GM19238 (cell line): ENCODE data around the gene TMEM52.

Experiments
- DNase-seq: peaks from one replicate; pipeline ENCODE4 v3.0.0; 2011; ENCODE audit warnings: low spot score; ENCODE audit not compliant: insufficient read length

TMEM52 gene

DNA sequence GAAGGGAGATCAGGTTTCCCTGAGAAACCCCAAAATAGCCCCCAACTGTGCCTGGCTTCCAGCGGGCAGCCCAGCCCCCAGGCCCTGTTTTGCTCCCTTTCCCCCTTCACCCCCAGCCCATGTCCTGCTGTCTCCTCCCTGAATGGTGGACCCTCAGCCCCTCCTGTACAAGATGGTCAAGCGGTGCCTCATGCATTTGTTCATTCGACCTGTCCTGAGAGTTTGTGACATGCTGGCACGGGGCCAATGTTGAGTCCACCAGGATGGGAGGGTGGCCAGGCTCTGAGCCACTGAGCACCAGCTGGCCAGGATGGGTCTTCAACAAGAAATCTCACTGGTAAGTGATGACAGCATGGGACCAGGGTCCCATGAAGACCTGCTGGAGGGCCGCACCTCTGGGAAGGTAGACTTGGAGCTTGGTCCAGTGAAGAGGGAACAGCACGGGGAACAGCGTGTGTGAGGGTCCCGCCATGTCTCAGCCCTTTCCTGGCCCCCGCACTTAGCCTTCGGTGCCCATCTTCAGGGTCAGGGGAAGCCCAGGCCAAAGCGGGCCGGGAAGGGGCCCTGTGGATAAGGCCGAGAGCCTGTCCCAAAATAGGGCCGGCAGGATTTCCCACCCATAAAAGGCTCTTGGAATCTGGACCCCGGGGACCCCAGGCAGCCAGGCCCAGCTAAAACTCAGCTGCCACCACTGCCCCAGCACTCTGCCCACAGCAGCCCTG, 3.9 kb downstream of the TMEM52 start, which contains the start of gene CALML6:
CALML6 (plus strand) TSS at position 290 of the 722 bp plus-strand sequence; CDS start at position 311, 21 bp downstream.
- DNase-seq, result no peak

DNA sequence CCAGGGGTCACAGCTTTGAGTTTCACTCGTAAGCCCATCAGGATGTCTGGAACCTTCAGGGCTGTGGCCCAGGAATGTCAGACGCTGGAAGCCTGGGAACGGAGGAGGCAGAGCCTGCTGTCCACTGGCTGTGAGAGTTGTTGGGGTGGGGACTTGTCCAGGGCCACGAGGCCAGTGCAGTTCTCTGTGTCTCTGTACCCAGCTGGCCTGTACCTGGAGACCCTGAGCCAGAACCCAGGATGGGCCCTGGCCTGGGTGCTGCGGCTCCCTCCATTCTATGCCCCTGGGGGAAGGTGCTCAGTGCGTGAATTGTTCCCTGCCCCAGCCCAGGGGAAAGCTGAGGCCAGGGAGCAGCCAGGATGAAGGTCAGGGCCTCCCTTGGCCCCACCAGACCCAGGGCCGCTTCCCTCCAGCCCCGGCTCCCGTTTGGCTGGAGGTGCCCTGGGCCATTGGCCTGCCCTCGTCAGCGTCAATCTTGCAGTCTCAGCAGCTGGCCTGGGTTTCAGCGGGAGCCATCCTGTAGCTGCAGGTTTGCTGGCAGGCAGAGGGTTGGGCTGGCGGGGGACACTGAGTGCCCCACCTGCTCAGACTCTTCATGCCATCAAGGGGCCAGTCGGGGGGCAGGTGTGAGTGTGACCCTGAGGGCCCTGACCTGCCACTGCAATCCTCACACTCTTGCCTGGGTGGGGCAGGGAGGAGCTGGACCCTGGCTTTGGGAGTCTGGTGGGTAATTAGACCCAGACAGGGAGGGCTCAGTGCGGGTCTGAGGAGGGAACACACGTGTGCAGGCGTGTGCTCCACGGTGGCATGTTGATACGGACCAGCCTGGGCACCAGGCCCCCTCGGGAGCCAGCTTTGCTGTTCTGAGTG, 4.7 kb downstream of the TMEM52 start:
- DNase-seq, result no peak

DNA sequence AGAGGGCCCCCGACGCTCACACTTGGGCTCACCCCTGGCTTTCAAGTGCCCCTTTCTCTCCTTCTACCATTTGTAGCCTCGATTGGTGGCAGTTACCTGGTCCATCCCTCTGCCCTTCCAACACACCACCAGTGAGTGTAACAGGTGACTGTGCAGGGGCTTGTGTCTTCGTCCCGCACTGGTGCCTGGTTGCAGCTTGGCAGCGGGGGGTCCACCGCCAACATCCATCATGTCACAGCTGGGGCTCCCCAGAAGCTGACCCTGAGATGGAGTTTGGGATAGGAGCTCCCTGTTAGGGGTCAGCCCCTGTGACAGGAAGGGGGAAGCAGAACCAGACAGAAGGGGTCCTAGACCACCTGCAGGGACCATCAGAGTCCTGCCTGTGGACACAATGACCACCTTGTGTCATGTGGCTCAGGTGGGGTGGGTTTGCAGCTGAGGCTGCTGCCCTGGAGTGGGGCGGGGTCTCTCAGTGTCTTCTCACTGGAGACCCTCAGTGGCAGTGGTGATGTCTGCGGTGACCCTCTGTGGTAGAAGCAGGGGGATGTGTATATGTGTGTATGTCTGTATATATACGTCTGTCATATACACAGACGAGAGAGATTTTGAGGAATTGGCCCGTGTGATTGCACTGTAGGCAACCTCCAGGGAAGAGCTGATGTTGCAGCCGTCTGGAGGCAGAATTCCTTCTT, 7.6 kb downstream of the TMEM52 start:
- no peak for DNase-seq

DNA sequence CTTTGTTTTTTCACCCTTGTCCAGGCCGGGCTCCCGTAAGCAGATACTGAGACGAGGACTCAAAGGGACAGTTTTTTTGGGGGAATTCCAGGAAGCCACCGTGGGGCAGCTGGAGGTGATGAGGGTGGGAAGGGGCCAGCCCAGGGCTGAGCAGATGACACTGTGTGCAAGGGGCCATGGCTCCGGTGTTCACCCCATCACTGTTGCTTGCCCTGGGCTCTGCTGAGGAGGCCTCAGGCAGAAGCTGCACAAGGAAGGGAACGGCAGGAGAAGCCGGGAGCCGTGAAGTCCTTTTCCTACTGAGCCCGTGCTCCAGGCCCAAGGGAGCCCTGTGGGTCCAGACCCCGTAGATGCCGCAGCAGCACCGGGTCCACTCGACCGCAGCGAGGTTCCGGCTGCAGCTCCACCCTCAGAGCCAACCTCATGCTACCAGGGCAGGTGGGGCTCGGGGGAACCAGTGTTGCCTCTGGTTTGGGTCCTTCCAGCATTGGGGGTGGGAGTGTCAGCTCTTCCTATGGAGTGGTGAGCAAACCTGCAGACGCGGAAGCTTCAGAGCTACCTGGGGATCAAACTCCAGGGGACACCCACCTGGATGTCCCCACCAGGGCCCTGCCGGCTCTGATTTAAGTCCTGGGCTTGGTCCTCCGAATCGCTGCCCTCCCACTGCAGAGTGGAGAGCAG, 8.3 kb downstream of the TMEM52 start:
- no peak for DNase-seq

DNA sequence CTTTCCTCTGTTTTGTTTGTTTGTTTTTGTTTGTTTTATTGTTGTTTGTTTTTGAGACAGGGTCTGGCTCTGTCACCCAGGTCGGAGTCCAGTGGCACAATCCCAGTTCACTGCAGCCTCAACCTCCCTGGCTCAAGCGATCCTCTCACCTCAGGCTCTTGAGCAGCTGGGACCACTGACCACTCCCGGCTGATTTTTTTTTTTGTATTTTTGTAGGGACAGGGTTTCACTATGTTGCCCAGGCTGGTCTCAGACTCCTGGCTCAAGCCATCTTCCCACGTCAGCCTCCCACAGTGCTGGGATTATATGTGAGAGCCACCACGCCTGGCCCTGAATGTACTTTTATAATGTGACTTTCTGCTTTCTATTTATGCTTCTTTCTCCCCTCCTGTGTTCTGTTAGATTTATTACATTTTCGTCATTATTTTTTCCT, 9.0 kb downstream of the TMEM52 start:
- DNase-seq, result no peak

DNA sequence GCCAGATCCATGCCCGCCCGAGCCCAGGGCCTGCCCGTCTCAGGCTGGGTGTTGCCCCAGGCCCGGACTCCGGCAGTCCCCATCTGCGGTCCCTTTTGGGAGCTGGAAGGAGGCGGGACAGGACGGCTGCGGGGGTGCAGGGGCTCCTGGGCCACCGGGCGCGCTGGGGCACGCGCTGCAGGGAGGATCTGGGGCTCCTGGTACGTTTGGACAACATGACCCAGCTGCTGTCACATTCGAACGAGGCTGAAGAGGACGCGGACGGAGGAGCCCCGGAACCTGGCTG, 10.6 kb downstream of the TMEM52 start:
- DNase-seq, result peak; percentile 46

DNA sequence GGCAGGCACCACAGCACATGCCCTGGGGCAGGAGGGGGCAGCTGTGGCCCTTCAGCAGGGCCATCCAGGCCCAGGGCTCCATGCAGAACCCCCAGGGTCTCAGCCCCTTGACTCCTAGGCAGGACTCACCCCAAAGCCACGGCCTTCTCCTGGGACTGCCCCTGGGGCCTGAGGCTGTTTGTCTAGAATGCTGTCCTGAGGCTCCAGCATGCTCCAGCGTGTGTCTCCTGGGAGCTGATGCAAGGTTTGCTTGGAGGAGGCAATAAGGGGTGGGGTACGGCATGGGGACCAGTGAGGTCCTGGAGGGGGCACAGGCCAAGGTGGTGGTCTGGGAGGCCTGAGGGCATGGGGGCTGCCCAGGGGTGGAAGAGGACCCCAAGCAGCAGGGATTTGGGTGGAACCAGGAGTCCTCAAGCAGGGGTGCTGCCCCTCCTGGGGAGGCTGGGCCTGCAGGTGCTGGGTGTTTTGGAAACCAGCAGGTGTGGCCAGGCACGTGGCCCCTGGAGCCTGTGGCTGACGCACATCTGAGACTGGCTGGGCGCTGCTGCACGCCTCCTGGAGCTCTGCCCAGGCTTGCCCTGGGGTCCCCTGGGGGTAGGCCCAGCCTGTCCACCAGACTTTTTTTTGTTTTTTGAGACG, 11.9 kb downstream of the TMEM52 start:
- DNase-seq, result peak; percentile 52

DNA sequence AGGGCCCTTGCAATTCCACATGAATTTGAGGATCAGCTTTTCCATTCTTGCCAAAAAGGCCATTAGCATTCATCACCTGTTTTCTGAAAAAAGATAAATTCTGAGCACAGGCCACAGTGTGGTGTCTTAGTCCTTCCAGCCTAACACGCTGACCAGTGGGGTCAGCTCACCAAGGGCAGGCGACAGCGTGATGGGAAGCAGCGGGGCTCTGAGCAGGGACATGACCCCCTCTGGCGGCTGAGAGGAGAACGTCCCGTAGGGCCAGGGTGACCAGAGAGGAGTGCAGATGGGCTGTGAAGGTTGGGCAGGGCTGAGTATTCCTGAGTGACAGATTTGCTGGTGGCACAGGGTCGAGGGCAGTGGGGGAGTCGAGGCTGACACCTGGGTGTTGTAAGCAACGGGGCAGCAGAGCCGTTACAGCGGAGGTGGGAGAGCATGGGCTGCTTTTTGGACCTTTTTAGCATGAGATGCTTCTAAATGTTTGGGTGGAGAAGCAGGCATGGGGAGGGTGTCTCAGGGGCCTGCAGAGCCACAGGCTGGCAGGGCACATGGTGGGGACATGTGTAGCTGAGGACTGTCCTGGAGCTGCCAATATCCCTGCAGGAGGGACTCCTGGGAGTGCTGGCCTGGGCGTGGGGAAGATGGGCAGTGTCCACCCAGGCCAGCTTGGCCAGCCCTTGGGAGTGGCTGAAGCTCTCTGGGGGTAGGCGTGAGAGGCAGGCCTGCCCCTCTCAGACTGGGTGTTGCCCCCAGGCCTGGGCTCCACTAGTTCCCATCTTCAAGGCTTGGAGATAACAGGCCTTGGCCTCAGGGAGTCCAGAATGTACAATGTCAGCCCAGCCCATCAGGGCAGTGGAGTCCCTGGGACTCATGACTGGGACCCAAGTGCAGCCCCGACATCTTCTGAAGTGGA, 12.6 kb downstream of the TMEM52 start:
- DNase-seq, result peak; percentile 78

DNA sequence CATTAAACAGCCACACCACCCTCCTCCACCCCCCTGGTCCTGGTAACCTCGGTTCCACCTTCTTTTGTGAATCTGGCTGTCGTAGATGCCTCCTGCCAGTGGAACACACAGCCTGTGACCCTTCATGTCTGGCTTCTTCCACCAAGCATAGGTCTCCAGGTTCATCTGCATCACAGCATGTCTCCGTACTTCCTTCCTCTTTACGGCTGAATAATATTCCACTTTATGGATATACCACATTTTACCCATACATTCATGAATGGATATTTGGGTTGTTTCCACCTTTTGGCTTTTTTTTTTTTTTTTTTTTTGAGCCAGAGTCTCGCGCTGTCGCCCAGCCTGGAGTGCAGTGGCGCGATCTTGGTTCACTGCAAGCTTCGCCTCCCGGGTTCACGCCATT, 15.9 kb downstream of the TMEM52 start:
- no peak for DNase-seq

DNA sequence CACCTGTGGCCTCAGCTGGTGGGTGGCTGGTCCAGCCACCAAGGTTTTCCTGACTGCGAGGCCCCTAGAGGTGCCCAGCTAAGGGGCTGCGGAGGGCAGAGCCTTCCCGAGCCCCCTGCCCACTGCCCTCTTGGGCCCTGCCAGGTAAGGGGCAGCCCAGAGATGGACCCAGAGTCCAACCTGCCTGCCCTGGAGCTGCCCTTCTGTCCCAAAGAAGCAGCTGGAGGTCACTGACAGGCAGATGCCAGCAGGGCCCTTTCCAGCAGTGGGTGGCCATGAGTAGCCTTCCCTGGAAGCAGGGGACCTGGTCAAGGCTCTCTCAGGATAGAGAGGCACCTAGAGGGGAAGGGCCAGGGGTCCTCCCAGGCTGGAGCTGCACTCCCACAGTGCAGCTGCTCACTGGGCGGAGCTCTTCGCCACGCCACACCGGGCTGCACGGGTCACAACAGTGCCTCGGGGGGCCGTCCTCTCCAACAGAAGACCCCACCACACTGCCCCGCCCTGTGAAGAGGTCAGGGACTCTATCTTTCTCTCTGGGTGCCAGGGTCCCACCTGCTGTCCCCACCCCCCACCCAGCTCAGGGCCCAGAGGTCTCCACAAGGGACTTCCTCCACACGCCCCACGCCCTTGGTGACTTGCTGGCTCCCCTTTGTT, 17.3 kb downstream of the TMEM52 start:
- no peak for DNase-seq

DNA sequence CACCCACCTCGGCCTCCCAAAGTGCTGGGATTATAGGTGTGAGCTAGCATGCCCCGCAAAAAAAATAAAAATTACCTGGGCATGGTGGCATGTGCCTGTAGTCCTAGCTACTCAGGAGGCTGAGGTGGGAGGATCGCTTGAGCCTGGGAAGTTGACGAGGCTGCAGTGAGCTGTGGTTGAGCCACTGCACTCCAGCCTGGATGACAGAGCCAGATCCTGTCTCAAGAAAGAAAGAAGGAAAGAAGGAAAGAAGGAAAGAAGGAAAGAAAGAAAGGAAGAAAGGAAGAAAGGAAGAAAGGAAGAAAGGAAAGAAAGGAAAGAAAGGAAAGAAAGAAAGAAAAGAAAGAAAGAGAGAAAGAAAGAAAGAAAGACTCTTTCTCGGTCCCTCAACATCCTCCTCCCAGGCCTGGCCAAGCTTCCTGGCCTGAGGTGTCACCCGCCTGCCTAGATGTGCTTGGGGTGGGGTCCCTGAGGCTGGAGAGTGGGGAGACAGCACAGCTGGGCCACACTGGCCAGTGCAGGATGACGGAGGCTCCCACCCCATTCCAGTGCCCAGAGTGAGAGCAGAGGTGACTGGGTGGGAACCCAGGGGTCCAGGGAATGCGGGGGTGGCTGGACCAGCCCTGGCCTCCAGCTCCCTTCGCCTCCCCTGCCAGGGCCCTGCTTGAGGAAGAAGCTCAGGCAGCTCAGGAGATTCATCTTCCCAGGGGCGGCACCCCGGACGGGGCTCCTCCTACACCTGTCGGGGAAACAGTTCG, 18.0 kb downstream of the TMEM52 start:
- no peak for DNase-seq

DNA sequence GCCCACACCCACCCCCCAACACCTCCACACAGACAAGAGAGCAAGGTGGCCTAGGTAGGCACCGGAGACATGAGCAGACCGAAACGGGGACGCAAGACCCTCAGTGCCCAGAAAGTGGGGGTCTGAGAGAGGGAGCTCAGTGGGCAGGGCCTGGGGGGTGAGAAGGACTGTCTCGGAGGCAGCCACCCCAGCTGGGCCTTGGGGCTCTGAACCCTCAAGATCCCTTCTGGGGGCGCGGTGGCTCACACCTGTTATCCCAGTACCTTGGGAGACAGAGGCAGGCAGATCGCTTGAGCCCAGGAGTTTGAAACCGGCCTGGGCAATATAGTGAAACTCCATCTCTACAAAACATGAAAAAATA, 19.1 kb downstream of the TMEM52 start:
- no peak for DNase-seq

DNA sequence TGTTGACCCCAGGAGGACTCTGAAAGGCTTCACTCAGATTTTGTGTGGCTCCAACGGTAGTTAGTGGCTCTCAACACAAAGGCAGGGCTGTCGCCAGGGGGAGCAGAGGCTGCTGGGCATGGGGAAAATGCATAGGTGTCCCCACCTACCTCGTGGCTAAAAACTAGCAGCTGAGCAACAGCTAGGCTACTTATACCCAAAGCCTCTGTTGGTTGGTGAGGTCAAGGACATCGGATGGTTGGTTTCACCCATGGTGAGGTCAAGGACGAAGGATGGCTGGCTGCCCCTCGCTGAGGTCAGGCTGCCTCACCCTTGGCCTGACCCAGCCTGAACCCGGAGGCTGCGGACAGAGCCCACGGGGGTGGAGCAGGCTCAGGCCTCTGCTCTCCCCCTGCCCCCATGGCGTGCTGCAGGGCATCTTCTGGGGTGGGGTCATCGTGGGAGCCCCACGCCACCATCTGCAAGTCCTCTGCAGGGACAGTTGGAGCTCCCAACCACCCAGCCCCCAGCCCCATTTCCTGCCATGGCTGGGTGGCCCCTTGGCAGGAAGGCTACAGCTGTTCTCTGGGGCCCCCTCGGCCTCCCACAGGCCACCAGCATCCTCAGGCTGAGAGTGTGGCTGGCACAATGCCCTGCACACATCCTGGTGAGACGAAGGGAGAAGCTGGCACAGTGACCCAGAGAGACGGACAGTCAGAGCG, 19.7 kb downstream of the TMEM52 start:
- no peak for DNase-seq

DNA sequence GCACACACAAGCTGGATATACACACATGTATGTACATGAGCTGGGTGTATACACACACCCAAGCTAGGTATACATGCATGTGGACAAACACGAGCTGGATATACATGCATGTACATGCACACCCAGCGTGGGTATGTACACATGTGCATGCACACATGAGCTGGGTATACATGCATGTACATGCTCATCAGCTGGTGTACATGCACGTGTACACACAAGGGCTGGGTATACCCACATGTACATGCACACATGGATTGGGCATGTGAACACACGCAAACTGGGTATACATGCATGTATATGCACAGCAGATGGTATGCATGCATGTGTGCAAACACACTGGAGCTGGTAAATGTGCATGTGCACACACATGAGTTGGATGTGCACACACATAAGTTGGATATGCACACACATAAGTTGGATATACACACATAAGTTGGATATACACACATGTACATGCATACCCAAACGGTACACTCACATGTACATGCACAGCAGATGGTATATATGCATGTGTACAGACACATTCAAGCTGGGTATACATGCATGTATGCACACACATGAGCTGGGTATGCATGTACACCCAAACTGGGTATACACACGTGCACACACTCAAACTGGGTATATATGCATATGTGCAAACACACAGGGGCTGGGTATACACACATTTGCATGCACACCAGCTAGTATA, 20.7 kb downstream of the TMEM52 start:
- DNase-seq, result no peak

DNA sequence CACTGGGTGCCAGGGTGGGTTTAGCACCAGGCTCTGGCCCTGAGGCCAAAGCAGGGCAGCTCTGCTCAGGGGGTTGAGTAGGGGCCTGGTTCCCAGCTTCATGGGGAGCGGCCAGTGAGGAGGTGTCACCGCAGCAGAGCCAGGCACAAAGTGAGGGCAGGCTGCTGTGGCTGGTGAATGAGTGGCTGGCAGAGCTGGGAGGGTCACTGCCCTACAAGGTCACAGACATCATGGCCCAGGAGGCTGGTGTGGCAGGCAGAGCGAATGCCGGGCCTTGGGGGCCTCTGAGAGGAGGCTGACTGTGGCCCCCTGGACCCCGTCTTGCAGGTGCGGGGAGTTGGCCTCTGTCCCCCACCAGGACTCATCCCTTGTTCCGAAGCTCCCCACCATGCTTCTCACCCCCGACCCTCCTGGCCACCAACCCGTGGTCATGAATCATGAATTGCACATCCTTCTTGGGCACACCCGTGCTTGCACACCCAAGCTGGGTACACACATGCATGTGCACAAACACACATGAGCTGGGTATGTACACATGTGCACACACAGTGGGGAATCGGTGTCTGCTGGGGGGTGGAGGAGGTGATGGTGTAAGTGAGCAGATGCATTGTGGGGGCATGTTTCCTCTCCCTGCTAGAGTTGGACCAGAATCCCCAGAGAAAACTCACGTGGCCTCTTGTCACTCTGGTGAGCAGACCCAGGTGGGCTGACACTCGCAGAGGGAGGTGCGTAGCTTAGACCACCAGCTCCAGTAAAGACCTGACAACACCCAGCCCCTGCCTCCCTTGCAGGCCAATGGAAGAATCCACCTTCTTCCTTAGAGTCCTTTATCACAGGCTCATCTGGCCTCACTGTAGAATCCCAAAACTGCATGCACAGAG, 23.4 kb downstream of the TMEM52 start:
- DNase-seq, result no peak

DNA sequence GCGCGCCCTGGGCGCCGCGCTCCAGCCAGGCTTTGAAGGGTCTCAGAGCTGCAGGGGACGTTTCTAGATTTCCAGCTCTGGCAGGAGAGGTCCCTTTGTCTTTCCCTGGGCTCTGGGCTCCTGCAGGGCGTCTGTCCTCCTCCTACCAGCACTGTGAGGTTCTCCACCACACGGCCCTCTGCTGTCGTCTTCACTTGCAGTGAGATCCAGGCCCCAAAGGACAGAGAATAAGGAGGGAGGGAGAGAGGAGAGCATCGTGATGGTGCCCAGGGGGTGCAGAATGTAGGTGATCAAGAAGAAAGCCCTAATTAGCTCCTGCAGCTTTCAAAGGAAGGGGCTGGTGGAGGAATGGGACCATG, 24.0 kb downstream of the TMEM52 start:
- DNase-seq, result no peak
